K562 (cell line): ENCODE data around the gene GREB1. TPM values are rescaled to one million over a fixed set of nuclear protein-coding genes. Genes with fewer than 3 reads are reported as not detected.

Source experiments
- ATAC-seq: fragments of 200-7000 bp; cut with Tn5 transposase; 3 replicates; pipeline ENCODE4 v1.9.1; 2020; ENCODE audit warnings: moderate library complexity
- BruUV-seq: library from RNA; stranded (reverse); fragments of 400-500 nt; replicated peaks from 2 replicates; lab custom pipeline; 2021; lab: Mats Ljungman, UMichigan
- CTCF ChIA-PET: fragments of 300-600 bp; formaldehyde crosslinking; extraction: SDS; loops from one replicate; lab custom pipeline; 2021; ENCODE audit warnings: low intra/inter-chr PET ratio; lab: Yijun Ruan, JAX
- POLR2A ChIA-PET: fragments of 300-600, 350-650 bp; sonication (Branson Sonifier 250); formaldehyde crosslinking; extraction: SDS; loops from one replicate; lab custom pipeline; 2021; ENCODE audit warnings: antibody characterized with exemption, inconsistent platforms; lab: Yijun Ruan, JAX
- DNase-seq, 4 experiments: peaks; one replicate each; pipeline versions ENCODE4 v3.0.0 to v3.0.0-alpha.2; 2011 to 2018; ENCODE audit warnings: low spot score in 3 of 4, mixed read lengths in 3 of 4; ENCODE audit errors: extremely low read depth in 1 of 4
- FAIRE-seq: peaks from 2 replicates; lab custom pipeline; 2011; peaks lifted over from hg19 to GRCh38; lab: Jason Lieb, UNC
- H2AFZ ChIP-seq: 2 replicates; pipeline ENCODE4 v1.6.0; 2011; ENCODE audit warnings: low read depth, low read length, control low read depth, inconsistent platforms
- H3K27ac ChIP-seq: fragments of 200-600 bp; 3 replicates; pipeline ENCODE4 v1.8.0; 2011; ENCODE audit warnings: low read depth, mild to moderate bottlenecking, control low read depth, inconsistent platforms, low read length, moderate library complexity, mixed read lengths; ENCODE audit errors: extremely low read depth
- H3K27me3 ChIP-seq, 2 experiments: fragments of 300-600 bp in 1 of 2; 2 replicates in 1 of 2; 3 replicates in 1 of 2; pipeline versions ENCODE4 v1.6.0 to v1.8.0; 2011; ENCODE audit warnings: inconsistent platforms in 2 of 2, low read length in 2 of 2, mild to moderate bottlenecking in 1 of 2, mixed read lengths in 1 of 2, moderate library complexity in 1 of 2; ENCODE audit not compliant: control insufficient read depth in 2 of 2, insufficient read depth in 2 of 2
- H3K36me3 ChIP-seq: fragments of 300-600 bp; 3 replicates; pipeline ENCODE4 v1.8.0; 2011; ENCODE audit warnings: mild to moderate bottlenecking, low read length, inconsistent platforms; ENCODE audit not compliant: control insufficient read depth, insufficient read depth
- H3K4me1 ChIP-seq, 2 experiments: fragments of 200-600 bp in 1 of 2; replicated peaks in 1 of 2; 2 replicates in 1 of 2; 3 replicates in 1 of 2; pipeline versions ENCODE4 v1.5.1 to v1.8.0; 2011; ENCODE audit warnings: inconsistent platforms in 2 of 2, low read length in 2 of 2, mild to moderate bottlenecking in 1 of 2, mixed read lengths in 1 of 2, moderate library complexity in 1 of 2; ENCODE audit not compliant: control insufficient read depth in 2 of 2, insufficient read depth in 2 of 2
- H3K4me2 ChIP-seq: 2 replicates; pipeline ENCODE4 v1.6.1; 2011; ENCODE audit warnings: low read length, control low read depth, inconsistent platforms, mixed read lengths; ENCODE audit not compliant: insufficient read depth
- H3K4me3 ChIP-seq: fragments of 200-600 bp; sonication (generic), shearing (Covaris generic); 2 replicates; pipeline ENCODE4 v1.5.1; 2016; ENCODE audit warnings: control low read depth, inconsistent platforms
- H3K79me2 ChIP-seq: fragments of 200-600 bp; 3 replicates; pipeline ENCODE4 v1.8.0; 2011; ENCODE audit warnings: low read length, inconsistent platforms; ENCODE audit not compliant: control insufficient read depth, insufficient read depth
- H3K9ac ChIP-seq, 2 experiments: 2 replicates each; pipeline versions ENCODE4 v1.6.0 to v1.6.1; 2011; ENCODE audit warnings: low read depth in 2 of 2, low read length in 2 of 2, control low read depth in 1 of 2, inconsistent platforms in 1 of 2, mild to moderate bottlenecking in 1 of 2, mixed read lengths in 1 of 2; ENCODE audit not compliant: insufficient read depth in 1 of 2
- H3K9me1 ChIP-seq: one replicate; pipeline ENCODE4 v1.6.0; 2011; ENCODE audit warnings: inconsistent platforms, mild to moderate bottlenecking, low read length, moderate library complexity; ENCODE audit not compliant: control insufficient read depth, insufficient read depth
- H3K9me3 ChIP-seq: replicated peaks from 2 replicates; pipeline ENCODE4 v1.5.1; 2011; ENCODE audit warnings: low read depth, low read length, inconsistent platforms; ENCODE audit not compliant: control insufficient read depth, insufficient read depth
- H4K20me1 ChIP-seq: replicated peaks from 2 replicates; pipeline ENCODE4 v1.6.1; 2011; ENCODE audit warnings: low read length, inconsistent platforms, mixed read lengths; ENCODE audit not compliant: control insufficient read depth, insufficient read depth
- E2F6 ChIP-seq, 2 experiments: IDR thresholded peaks; 2 replicates each; pipeline ENCODE4 v1.6.1; 2011; ENCODE audit warnings: borderline replicate concordance in 1 of 2, control low read depth in 1 of 2, low read depth in 1 of 2, low read length in 1 of 2, mild to moderate bottlenecking in 1 of 2, mixed read lengths in 1 of 2, moderate library complexity in 1 of 2; ENCODE audit not compliant: insufficient read depth in 1 of 2, insufficient read length in 1 of 2, poor library complexity in 1 of 2, severe bottlenecking in 1 of 2; ENCODE audit errors: extremely low read depth in 1 of 2
- LARP7 ChIP-seq: fragments of 450-650 bp; IDR thresholded peaks from 2 replicates; pipeline ENCODE4 v1.6.1; 2016
- SMARCA5 ChIP-seq: fragments of 450-650 bp; IDR thresholded peaks from 2 replicates; pipeline ENCODE4 v1.6.1; 2016
- SOX6 ChIP-seq: fragments of 450-650 bp; IDR thresholded peaks from 2 replicates; pipeline ENCODE4 v1.6.1; 2014; ENCODE audit warnings: mild to moderate bottlenecking
- SREBF1 ChIP-seq: fragments of 150-350 bp; IDR thresholded peaks from 2 replicates; pipeline ENCODE4 v1.6.1; 2014; ENCODE audit warnings: antibody characterized with exemption, low read depth, low read length, borderline replicate concordance
- SRSF9 ChIP-seq: fragments of 200-400 bp; formaldehyde crosslinking; IDR thresholded peaks from 2 replicates; pipeline ENCODE4 v1.6.1; 2017; ENCODE audit warnings: low read depth, low read length, borderline replicate concordance
- WGBS: fragments of 100-300 bp; shearing (Covaris generic); methylation state at CpG from one replicate; pipeline ENCODE4 v1.1.6; 2016; ENCODE audit warnings: low coverage, mixed read lengths; ENCODE audit not compliant: insufficient coverage; ENCODE audit errors: missing lambda C conversion rate; 5-methylcytosine and 5-hydroxymethylcytosine counted together
- in situ Hi-C: fragments of 300-500 bp; cut with MboI; formaldehyde crosslinking; loops from 4 replicates; pipeline ENCODE4 v1.15.0; 2018; ENCODE audit warnings: inconsistent platforms, mixed read lengths
- intact Hi-C: fragments of 100-400 bp; cut with micrococcal nuclease; formaldehyde crosslinking; loops from 2 replicates; pipeline ENCODE4 v1.14.2; 2022
- polyA plus RNA-seq, 8 experiments: library from polyadenylated mRNA; depleted of rRNA in 4 of 8; stranded (reverse) in 5 of 8; unstranded in 3 of 8; fragments of >200 nt; fragmentation: Nextera tagmentation in 2 of 8; fragmentation: Illumina TruSeq in 1 of 8; extraction: Ambion mirVana in 2 of 8; extraction: Trizol in 1 of 8; gene quantifications; 2 replicates each; pipeline versions ENCODE4 v1.2.1 to v1.2.3, GENCODE V29; 2011 to 2014; ENCODE audit warnings: inconsistent platforms in 1 of 8, missing spikeins in 1 of 8
- total RNA-seq, 7 experiments: library from RNA; depleted of rRNA in 6 of 7; stranded (reverse); fragments of >200 nt in 6 of 7; fragmentation: Illumina TruSeq in 2 of 7; extraction: Trizol in 2 of 7; gene quantifications; 2 replicates each; pipeline versions ENCODE4 v1.2.1 to v1.2.3, GENCODE V29; 2011 to 2021; ENCODE audit warnings: low replicate concordance in 1 of 7
- TF ChIP-seq, protein P1 (sequence below): sonication (generic); formaldehyde crosslinking; IDR thresholded peaks from 2 replicates; pipeline ENCODE4 v1.8.0; 2023; ENCODE audit warnings: mild to moderate bottlenecking, missing genetic modification reagents
- TF ChIP-seq, protein P2 (sequence below): sonication (generic); formaldehyde crosslinking; IDR thresholded peaks from 2 replicates; pipeline ENCODE4 v1.8.0; 2022; ENCODE audit warnings: mild to moderate bottlenecking, missing genetic modification reagents
- TF ChIP-seq, protein P3 (sequence below), 2 experiments: fragments of 150-350 bp in 1 of 2; IDR thresholded peaks; 2 replicates each; pipeline ENCODE4 v1.6.1; 2012 to 2016; ENCODE audit warnings: low read depth in 2 of 2, low read length in 2 of 2, mild to moderate bottlenecking in 1 of 2, moderate library complexity in 1 of 2

The GREB1 gene
- total and polyA plus RNA-seq, 9 of the 15 experiments (the other 6 are each of a cell fraction or from before 2014, with no cell fraction given) = 0.04 to 0.86 (median 0.10) TPM; not detected in 1

GRCh38 chr2:11621410-11621809, 87.6 kb downstream of the GREB1 start (continued):
- no peak for TF ChIP-seq SREBF1

GRCh38 chr2:11622611-11623010, 88.8 kb downstream of the GREB1 start:
- no TSS peak for BruUV-seq
- WGBS = 0% methylated on average over 1 of the region's 1 CpG
- H3K79me2 ChIP-seq = no peaks in the 10 kb centered on the region
- ATAC-seq = no peak
- no peak for DNase-seq
- ChIA-PET CTCF (no interaction called here), POLR2A (no interaction called here)
- no peaks in the 10 kb centered on the region for H3K9me1 ChIP-seq
- peaks cover 49 to 82% of the 10 kb centered on the region in 2 experiments for H3K27me3 ChIP-seq
- H3K27ac ChIP-seq = no peak overlapping the region
- no peak overlapping the region for H2AFZ ChIP-seq
- no peak overlapping the region for H3K4me3 ChIP-seq
- no peak for FAIRE-seq
- intact Hi-C loops = no loop called here
- H3K36me3 ChIP-seq = no peaks in the 10 kb centered on the region
- in situ Hi-C loops = no loop called here
- peaks cover 8% of the 10 kb centered on the region; the same call in 1 of the 2 replicates for H4K20me1 ChIP-seq
- H3K9ac ChIP-seq = no peak overlapping the region
- peaks cover 2% of the 10 kb centered on the region for H3K9me3 ChIP-seq
- peaks cover 0 to 9% of the 10 kb centered on the region in 2 experiments; a peak in 1 of 5 replicates for H3K4me1 ChIP-seq
- H3K4me2 ChIP-seq = no peak overlapping the region
- TF ChIP-seq, protein P1, sequence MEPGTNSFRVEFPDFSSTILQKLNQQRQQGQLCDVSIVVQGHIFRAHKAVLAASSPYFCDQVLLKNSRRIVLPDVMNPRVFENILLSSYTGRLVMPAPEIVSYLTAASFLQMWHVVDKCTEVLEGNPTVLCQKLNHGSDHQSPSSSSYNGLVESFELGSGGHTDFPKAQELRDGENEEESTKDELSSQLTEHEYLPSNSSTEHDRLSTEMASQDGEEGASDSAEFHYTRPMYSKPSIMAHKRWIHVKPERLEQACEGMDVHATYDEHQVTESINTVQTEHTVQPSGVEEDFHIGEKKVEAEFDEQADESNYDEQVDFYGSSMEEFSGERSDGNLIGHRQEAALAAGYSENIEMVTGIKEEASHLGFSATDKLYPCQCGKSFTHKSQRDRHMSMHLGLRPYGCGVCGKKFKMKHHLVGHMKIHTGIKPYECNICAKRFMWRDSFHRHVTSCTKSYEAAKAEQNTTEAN (CRISPR knock-in tag) = no peak
- TF ChIP-seq, protein P2, sequence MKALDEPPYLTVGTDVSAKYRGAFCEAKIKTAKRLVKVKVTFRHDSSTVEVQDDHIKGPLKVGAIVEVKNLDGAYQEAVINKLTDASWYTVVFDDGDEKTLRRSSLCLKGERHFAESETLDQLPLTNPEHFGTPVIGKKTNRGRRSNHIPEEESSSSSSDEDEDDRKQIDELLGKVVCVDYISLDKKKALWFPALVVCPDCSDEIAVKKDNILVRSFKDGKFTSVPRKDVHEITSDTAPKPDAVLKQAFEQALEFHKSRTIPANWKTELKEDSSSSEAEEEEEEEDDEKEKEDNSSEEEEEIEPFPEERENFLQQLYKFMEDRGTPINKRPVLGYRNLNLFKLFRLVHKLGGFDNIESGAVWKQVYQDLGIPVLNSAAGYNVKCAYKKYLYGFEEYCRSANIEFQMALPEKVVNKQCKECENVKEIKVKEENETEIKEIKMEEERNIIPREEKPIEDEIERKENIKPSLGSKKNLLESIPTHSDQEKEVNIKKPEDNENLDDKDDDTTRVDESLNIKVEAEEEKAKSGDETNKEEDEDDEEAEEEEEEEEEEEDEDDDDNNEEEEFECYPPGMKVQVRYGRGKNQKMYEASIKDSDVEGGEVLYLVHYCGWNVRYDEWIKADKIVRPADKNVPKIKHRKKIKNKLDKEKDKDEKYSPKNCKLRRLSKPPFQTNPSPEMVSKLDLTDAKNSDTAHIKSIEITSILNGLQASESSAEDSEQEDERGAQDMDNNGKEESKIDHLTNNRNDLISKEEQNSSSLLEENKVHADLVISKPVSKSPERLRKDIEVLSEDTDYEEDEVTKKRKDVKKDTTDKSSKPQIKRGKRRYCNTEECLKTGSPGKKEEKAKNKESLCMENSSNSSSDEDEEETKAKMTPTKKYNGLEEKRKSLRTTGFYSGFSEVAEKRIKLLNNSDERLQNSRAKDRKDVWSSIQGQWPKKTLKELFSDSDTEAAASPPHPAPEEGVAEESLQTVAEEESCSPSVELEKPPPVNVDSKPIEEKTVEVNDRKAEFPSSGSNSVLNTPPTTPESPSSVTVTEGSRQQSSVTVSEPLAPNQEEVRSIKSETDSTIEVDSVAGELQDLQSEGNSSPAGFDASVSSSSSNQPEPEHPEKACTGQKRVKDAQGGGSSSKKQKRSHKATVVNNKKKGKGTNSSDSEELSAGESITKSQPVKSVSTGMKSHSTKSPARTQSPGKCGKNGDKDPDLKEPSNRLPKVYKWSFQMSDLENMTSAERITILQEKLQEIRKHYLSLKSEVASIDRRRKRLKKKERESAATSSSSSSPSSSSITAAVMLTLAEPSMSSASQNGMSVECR (CRISPR knock-in tag) = no peak
- TF ChIP-seq E2F6 (IDR thresholded peaks at IDR 0.05; ENCODE audit: borderline replicate concordance in 1 of 2, extremely low read depth in 1 of 2, insufficient read depth in 1 of 2, insufficient read length in 1 of 2, low read depth in 1 of 2, low read length in 1 of 2, poor library complexity in 1 of 2, severe bottlenecking in 1 of 2) (no peak), SMARCA5 (no peak), SRSF9 (no peak), SOX6 (no peak), LARP7 (no peak)
- TF ChIP-seq, protein P3, sequence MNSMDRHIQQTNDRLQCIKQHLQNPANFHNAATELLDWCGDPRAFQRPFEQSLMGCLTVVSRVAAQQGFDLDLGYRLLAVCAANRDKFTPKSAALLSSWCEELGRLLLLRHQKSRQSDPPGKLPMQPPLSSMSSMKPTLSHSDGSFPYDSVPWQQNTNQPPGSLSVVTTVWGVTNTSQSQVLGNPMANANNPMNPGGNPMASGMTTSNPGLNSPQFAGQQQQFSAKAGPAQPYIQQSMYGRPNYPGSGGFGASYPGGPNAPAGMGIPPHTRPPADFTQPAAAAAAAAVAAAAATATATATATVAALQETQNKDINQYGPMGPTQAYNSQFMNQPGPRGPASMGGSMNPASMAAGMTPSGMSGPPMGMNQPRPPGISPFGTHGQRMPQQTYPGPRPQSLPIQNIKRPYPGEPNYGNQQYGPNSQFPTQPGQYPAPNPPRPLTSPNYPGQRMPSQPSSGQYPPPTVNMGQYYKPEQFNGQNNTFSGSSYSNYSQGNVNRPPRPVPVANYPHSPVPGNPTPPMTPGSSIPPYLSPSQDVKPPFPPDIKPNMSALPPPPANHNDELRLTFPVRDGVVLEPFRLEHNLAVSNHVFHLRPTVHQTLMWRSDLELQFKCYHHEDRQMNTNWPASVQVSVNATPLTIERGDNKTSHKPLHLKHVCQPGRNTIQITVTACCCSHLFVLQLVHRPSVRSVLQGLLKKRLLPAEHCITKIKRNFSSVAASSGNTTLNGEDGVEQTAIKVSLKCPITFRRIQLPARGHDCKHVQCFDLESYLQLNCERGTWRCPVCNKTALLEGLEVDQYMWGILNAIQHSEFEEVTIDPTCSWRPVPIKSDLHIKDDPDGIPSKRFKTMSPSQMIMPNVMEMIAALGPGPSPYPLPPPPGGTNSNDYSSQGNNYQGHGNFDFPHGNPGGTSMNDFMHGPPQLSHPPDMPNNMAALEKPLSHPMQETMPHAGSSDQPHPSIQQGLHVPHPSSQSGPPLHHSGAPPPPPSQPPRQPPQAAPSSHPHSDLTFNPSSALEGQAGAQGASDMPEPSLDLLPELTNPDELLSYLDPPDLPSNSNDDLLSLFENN (IDR thresholded peaks at IDR 0.05; ENCODE audit: low read depth in 2 of 2, low read length in 2 of 2) = no peak
